ENCODE results near the gene SLC39A11. TPM values are rescaled to one million over a fixed set of nuclear protein-coding genes. Genes with fewer than 3 reads are reported as not detected.
"Not testable (repeated sequence)": the region's sequence is repeated elsewhere in the genome, so short reads cannot be mapped to it uniquely, and the experiment has no call there.

The SLC39A11 gene
- polyA plus RNA-seq, 3 donors: 27.0 to 30.4 (median 27.4) TPM

DNA sequence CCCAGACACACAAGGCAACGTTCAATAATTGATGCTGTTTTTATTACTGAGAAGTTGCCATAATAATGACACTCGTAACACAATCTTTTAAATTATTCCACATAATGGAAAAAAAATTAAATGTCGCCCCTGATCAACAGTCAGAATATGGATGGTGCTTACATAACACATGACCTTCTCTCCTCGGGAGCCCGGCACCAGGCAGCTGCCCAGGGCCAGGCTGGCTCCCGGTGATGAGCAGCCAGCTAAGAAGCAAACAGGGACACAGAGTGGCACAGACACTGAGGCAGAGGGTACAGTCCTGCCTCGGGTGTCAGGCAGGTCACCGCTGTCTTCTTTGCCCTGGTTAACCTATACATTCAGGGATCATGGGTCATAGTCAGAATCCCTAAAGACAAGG, 137.9 kb downstream of the SLC39A11 start:
- DNase-seq (ENCODE audit: low read depth in 3 of 3, low spot score in 2 of 3): no peak

DNA sequence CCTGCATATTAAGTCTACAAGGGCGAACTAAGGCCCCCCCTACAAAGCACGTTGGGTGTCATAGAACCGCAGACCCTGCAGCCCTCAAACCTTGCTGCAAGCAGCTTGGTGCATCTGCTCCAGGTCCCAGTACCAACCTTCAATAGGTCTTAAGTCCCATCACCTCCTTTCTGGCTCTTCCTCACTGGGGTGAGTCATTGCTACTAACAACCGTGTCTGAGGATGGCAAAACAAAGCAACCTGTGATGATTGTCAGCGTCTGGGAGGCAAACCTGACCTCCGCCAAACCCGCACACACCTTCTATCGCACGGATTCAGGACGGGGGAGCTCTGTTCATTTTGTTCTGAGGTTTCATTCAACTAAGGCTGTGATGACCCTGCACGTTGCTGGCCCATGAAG, 138.9 kb downstream of the SLC39A11 start:
- DNase-seq (ENCODE audit: low read depth in 3 of 3, low spot score in 2 of 3): no peak

DNA sequence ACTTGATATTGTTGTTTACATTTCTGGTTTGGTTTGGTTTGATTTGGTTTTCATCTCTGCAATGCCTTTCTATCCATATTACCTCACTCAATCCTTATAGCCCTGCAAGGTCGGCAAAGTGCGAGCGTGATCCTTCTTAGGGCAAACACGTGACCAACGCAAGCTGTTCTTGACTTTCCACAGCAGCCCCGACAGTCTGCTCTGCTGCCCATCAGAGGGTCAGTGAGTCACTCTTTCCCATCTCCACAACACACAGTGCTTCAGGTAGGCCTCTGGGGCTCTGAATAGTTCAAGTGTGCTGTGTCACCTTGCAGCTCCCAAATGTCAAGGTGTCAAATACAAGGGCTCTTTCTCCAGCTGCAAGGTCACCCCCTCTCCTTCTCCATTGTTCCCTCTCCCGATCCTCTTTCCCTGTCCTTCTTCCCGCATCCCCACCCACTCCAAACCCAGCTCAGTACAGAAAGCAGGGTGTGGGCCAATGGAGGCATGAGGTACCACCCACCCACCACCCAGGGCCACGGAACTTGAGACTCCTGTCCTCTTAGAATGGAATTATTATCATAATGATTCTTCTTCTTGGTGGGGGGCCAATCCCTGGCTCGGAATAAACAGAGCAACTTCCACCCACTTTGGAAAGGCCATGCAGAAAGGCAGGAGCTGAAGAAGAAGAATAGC, 139.7 kb downstream of the SLC39A11 start:
- DNase-seq (ENCODE audit: low read depth in 3 of 3, low spot score in 2 of 3): no peak

DNA sequence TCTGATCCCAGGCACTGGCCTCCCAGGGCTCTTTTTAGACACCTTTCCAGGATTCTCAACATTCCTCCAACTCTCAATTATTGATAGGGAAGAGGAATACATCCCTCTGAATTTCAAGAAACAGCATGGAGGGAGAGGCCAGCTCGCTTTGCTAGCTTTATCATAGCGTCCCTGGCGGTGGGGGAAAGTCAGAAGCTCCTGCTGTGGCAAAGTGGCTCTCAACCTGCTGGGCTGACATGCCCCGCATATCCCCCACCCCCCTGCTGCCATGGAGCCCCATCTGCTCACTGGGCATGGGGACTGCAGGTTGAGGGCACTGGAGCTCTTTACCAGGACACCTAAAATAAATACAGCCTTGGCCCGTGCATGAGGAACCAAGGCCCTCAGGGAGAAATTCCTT, 140.3 kb downstream of the SLC39A11 start:
- no peak for DNase-seq (ENCODE audit: low read depth in 3 of 3, low spot score in 2 of 3)

- DNase-seq (ENCODE audit: low read depth in 3 of 3, low spot score in 2 of 3): no peak
These were observed 142.1 kb downstream of the SLC39A11 start for GRCh38 chr17:72950242-72950931.

DNA sequence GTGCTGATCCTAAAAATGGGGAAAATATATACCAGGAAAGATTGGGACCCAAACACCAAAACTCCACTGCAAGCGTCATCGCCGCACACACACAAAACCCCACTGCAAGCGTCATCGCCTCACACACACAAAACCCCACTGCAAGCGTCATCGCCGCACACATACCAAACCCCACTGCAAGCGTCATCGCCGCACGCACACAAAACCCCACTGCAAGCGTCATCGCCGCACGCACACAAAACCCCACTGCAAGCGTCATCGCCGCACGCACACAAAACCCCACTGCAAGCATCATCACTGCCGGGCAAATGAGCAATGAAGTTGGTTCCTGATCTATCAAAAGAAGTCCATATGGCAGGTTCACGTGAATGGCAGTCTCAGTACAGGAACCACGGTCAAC, 144.4 kb downstream of the SLC39A11 start:
- no peak for DNase-seq (ENCODE audit: low read depth in 3 of 3, low spot score in 2 of 3)

DNA sequence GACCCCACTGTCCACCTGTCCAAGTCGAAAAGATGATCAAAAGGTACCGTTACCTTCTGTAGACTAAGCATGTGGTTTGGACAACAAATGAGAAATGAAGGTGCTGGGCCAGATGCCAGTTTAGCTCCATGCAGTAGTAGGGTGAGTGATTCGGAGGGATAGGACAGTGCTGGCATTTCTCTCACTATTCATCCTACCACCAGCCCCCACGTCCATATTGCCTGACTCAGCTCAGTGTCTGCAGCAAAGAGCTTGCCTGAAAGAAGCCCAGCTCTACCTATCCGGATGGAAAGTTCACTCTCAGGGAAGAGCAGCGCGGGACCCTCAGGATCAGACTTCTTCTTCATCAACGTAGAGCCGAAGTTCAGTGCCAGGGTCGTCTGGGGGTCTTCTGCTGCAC, 145.0 kb downstream of the SLC39A11 start:
- DNase-seq (ENCODE audit: low read depth in 3 of 3, low spot score in 2 of 3): no peak

DNA sequence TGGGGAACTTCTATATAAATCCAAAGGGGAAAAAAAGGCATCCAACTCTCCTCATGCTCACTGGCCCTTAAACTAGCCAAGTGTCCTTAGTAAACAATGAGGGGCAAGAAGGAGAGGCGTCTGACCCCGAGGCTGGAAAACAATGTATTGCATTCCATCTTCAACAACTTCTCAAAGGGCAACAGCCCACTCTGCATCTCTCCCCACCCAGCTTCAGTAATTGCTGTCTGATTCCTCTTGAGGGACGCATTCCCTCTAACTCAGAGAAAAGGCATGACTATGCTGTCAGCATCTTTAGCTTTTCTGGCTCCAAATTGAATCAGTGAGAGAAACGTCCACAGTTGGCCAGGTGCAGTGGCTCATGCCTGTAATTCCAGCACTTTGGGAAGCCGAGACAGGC, 145.8 kb downstream of the SLC39A11 start:
- no peak for DNase-seq (ENCODE audit: low read depth in 3 of 3, low spot score in 2 of 3)

DNA sequence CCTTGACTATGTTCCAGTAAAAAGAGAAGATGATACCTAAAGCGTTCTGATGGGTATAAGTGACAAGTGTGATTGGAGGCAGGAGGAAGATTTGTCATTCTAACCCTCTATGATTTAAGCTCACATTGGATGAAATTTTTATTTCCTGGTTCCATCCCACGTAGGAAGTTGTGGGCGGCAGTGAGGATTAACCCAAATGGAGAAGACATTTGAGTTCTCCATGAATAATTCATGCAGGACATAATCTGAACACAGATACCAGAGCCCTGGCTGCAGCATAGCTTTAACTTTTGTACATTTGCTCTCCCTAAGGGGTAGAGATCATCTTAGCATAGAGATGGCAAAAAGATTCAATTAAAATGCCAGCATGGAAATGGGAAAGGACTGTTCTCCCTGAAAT, 146.3 kb downstream of the SLC39A11 start:
- DNase-seq (ENCODE audit: low read depth in 3 of 3, low spot score in 2 of 3): no peak

DNA sequence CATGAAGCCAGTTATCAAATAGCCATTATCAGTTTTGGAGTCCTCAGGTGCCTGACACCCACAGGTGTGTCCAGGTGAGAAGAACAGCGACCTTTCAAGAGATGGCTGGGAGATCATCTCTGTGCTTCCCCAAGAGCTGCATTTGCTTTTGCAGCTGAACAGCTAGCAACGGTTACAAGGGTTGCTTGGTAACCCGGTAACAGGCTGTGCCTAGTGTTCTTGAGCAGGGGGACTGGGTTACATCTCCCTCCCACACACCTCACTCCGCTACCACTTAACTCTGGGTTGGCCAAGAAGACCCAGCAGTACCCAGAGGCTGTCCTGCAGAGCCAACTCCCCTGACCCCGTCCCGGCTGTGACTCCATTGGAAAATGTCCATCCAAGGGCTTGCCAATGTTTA, 147.0 kb downstream of the SLC39A11 start:
- no peak for DNase-seq (ENCODE audit: low read depth in 3 of 3, low spot score in 2 of 3)

DNA sequence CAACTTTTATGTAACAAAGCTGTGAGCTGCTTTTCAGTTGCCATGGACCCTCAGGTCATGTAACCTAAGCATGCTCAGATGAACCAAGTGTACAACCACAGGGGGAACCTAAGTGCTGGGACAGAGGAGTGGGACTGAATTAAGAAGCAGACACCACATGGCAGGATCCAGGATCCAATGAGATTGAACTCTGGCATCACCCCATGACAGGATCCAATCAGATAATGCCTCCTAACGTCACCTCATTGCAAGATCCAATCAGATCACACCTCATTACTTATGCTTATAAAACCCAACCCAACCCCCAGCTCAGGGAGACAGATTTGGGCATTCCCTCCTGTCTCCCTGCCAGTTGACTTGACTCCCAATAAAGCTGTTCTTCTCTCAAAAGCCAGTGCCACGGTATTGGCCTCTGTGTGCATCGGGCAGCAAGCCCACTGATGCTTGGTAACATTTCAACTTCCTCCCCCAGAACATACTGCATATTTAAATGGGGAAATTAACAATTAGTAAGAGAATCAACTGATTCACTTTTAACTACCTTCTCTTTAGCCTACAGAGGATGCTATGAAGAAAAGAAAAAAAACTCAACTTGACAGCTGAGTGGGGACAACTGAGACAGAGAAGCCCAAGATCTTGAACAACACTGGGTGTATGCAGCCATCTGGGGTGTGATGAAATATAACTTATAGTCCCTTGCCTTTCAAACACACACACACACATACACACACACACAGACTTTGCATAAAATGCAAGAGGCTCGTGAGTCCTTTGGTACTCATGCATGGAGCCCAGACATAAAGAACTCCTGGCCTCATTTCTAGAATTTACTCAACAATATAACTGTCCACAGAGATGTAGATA, 148.4 kb downstream of the SLC39A11 start:
- no peak for DNase-seq (ENCODE audit: low read depth in 3 of 3, low spot score in 2 of 3)

GRCh38 chr17:72942579-72942978, 149.9 kb downstream of the SLC39A11 start:
- DNase-seq (ENCODE audit: low read depth in 3 of 3, low spot score in 2 of 3): no peak

DNA sequence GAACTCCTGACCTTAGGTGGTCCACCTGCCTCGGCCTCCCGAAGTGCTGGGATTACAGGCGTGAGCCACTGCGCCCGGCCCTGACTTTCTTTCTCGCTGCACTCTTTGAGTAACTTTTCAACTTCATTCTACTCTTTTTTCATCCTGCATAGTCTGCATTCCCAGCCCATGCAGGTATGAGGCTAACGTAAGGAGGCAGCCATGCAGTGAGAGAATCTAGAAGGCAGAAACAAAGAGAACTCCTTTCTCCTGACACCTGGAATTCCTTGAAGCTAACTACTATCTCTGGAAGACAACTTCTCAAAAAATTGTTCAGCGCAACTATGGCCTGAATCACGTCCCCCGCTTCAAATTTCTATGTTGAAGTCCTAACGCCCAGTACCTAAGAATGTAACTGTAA, 152.0 kb downstream of the SLC39A11 start:
- no peak for DNase-seq (ENCODE audit: low read depth in 3 of 3, low spot score in 2 of 3)

- DNase-seq (ENCODE audit: low read depth in 3 of 3, low spot score in 2 of 3): no peak
These were observed 154.0 kb downstream of the SLC39A11 start for GRCh38 chr17:72938482-72938881.

DNA sequence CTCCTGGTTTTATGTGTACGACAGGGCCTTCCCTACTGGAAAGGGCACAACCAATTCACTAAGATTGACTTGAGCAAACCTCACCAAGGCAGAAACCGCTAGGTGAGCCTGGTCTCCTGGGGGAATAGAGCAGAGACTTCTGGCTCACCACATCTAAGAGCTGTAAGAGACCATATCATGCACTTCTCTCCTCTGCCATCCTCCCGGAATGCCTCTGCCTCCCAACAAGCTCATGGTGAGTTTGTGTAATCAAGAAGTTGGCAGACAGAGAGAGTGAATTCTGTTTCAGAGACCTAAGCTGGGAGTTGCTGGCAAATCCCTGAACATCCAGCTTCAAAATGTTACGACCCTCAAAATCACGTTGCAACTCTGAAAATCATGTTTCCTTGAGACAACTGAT, 154.8 kb downstream of the SLC39A11 start:
- no peak for DNase-seq (ENCODE audit: low read depth in 3 of 3, low spot score in 2 of 3)

DNA sequence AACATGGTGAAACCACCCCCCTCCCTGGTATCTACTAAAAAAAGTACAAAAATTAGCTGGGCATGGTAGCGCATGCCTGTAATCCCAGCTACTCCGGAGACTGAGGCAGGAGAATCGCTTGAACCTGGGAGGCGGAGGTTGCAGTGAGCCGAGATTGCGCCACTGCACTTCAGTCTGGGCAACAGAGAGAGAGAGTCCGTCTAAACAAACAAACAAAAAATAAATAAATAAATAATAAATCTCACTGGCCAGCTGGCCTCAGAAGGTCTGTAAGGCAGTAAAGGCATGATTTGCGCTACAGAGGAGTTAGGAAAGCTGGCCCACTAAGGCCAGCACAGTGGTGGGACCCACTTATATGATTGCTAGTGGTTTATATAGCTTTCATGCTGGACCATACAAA, 155.2 kb downstream of the SLC39A11 start:
- DNase-seq (ENCODE audit: low read depth in 3 of 3, low spot score in 2 of 3): not testable (repeated sequence)

DNA sequence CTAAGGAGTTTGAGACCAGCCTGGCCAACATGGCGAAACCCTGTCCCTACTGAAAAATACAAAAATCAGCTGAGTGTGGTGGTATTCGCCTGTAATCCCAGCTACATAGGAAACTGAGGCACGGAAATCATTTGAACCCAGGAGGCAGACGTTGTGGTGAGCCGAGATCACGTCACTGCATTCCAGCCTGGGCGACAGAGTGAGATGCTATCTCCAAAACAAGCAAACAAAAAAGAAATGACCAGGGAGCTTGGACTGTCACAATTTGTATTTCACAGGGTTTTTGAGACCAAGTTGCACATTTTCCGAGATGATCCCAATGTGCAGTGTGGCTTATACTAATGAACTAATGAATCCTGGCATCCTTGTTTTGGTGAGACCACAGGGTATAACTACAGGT, 156.5 kb downstream of the SLC39A11 start:
- DNase-seq (ENCODE audit: low read depth in 3 of 3, low spot score in 2 of 3): no peak

GRCh38 chr17:72934927-72935326, 157.6 kb downstream of the SLC39A11 start:
- DNase-seq (ENCODE audit: low read depth in 3 of 3, low spot score in 2 of 3): no peak

DNA sequence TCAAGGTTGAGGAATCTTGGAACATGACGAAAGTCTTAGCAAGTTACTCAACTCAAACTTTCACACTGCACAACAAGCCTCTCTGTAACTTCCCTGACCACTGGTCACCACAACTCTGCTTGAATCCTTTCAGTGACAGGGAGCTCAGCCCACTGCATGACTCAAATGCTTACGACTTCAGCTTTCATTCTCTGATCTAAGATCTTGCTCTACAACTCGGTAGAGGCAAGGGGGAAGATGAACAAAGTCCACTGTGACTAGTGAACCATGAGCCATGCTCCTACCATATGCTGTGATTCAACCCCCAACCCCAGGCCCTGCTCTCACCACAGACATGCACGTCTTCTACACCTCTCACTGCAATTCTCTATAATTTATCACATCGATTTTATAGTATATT, 160.9 kb downstream of the SLC39A11 start:
- no peak for DNase-seq (ENCODE audit: low read depth in 3 of 3, low spot score in 2 of 3)

GRCh38 chr17:72931163-72931562, 161.3 kb downstream of the SLC39A11 start:
- no peak for DNase-seq (ENCODE audit: low read depth in 3 of 3, low spot score in 2 of 3)

GRCh38 chr17:72930031-72930430, 162.5 kb downstream of the SLC39A11 start:
- peak in 2 of 3 donors; percentile 25 to 36 for DNase-seq (ENCODE audit: low read depth in 3 of 3, low spot score in 2 of 3)

Data from right renal cortex interstitium (tissue), 3 donors.